SK-N-SH (cell line): ENCODE measurements around the gene UBE2Z. TPM values are rescaled to one million over a fixed set of nuclear protein-coding genes. Genes with fewer than 3 reads are reported as not detected.
A peak's percentile ranks its signal among the peaks of the same experiment; 100 is the strongest.

Experiments
- CTCF ChIA-PET: fragments of 300-600, 350-600 bp; formaldehyde crosslinking; extraction: SDS; loops from one replicate; lab custom pipeline; 2021; lab: Yijun Ruan, JAX
- POLR2A ChIA-PET: fragments of 350-600 bp; sonication (Branson Sonifier 250); formaldehyde crosslinking; extraction: SDS; loops from one replicate; lab custom pipeline; 2020; ENCODE audit warnings: antibody characterized with exemption, inconsistent platforms; lab: Yijun Ruan, JAX
- DNase-seq: peaks from one replicate; pipeline ENCODE4 v3.0.0; 2012
- H2AFZ ChIP-seq: fragments of 200-600 bp; sonication (generic); 2 replicates; pipeline ENCODE4 v1.8.1; 2016; ENCODE audit warnings: antibody characterized with exemption, mild to moderate bottlenecking, low read depth
- H3F3A ChIP-seq: fragments of 200-600 bp; sonication (generic); replicated peaks from 2 replicates; pipeline ENCODE3; 2016; ENCODE audit warnings: antibody characterized with exemption, mild to moderate bottlenecking; ENCODE audit not compliant: insufficient read depth
- H3K27ac ChIP-seq, 2 experiments: fragments of 200-500 bp in 1 of 2; fragments of 200-600 bp in 1 of 2; sonication (Bioruptor generic) in 1 of 2; sonication (generic), shearing (Covaris generic) in 1 of 2; 2 replicates each; pipeline versions ENCODE4 v1.5.1 to v1.6.1; 2014 to 2016; ENCODE audit warnings: low read depth in 2 of 2, inconsistent platforms in 1 of 2, low read length in 1 of 2, mild to moderate bottlenecking in 1 of 2, mixed read lengths in 1 of 2
- H3K27me3 ChIP-seq: fragments of 200-600 bp; sonication (generic), shearing (Covaris generic); 2 replicates; pipeline ENCODE4 v1.6.1; 2016; ENCODE audit warnings: mixed run types; ENCODE audit not compliant: insufficient read depth
- H3K36me3 ChIP-seq, 2 experiments: fragments of 200-500 bp in 1 of 2; fragments of 200-600 bp in 1 of 2; sonication (Bioruptor generic) in 1 of 2; sonication (generic) in 1 of 2; replicated peaks in 1 of 2; 2 replicates each; pipeline versions ENCODE3 to v1.5.1; 2014 to 2016; ENCODE audit warnings: low read length in 1 of 2, mild to moderate bottlenecking in 1 of 2; ENCODE audit not compliant: insufficient read depth in 2 of 2, control insufficient read depth in 1 of 2
- H3K4me1 ChIP-seq, 2 experiments: fragments of 200-500 bp in 1 of 2; fragments of 200-600 bp in 1 of 2; sonication (Bioruptor generic) in 1 of 2; sonication (generic), shearing (Covaris generic) in 1 of 2; 2 replicates each; pipeline versions ENCODE4 v1.5.1 to v1.6.1; 2014 to 2016; ENCODE audit warnings: low read depth in 1 of 2, low read length in 1 of 2, mixed run types in 1 of 2; ENCODE audit not compliant: insufficient read depth in 2 of 2, control insufficient read depth in 1 of 2
- H3K4me2 ChIP-seq: fragments of 200-600 bp; sonication (generic), shearing (Covaris generic); 2 replicates; pipeline ENCODE4 v1.6.1; 2017; ENCODE audit warnings: mixed run types
- H3K4me3 ChIP-seq, 2 experiments: fragments of 200-500 bp in 1 of 2; fragments of 200-600 bp in 1 of 2; sonication (Bioruptor generic) in 1 of 2; sonication (generic), shearing (Covaris generic) in 1 of 2; 2 replicates each; pipeline versions ENCODE4 v1.5.1 to v1.8.1; 2014 to 2016; ENCODE audit warnings: low read depth in 2 of 2, inconsistent platforms in 1 of 2, low read length in 1 of 2, mild to moderate bottlenecking in 1 of 2, mixed read lengths in 1 of 2, moderate library complexity in 1 of 2
- H3K79me2 ChIP-seq: fragments of 200-600 bp; sonication (generic); 2 replicates; pipeline ENCODE4 v1.8.1; 2017; ENCODE audit warnings: mild to moderate bottlenecking; ENCODE audit not compliant: insufficient read depth
- H3K9ac ChIP-seq: fragments of 200-600 bp; sonication (generic); 2 replicates; pipeline ENCODE4 v1.6.1; 2017; ENCODE audit warnings: mixed run types
- H3K9me2 ChIP-seq: fragments of 200-600 bp; sonication (generic); 2 replicates; pipeline ENCODE4 v1.6.1; 2017; ENCODE audit warnings: mixed run types
- H3K9me3 ChIP-seq: fragments of 200-600 bp; sonication (generic); 2 replicates; pipeline ENCODE4 v1.6.1; 2017; ENCODE audit warnings: mixed run types, mild to moderate bottlenecking, moderate library complexity
- H4K20me1 ChIP-seq: fragments of 200-600 bp; sonication (generic); 2 replicates; pipeline ENCODE4 v1.6.1; 2017; ENCODE audit warnings: mild to moderate bottlenecking, mixed run types; ENCODE audit not compliant: insufficient read depth
- FOSL2 ChIP-seq: IDR thresholded peaks from 2 replicates; pipeline ENCODE4 v1.4.0; 2012; ENCODE audit warnings: low read depth, mild to moderate bottlenecking, moderate library complexity, borderline replicate concordance
- FOXM1 ChIP-seq: IDR thresholded peaks from 2 replicates; pipeline ENCODE4 v1.4.0; 2012; ENCODE audit warnings: low read depth, mild to moderate bottlenecking
- MEF2A ChIP-seq: IDR thresholded peaks from 2 replicates; pipeline ENCODE4 v1.4.0; 2012; ENCODE audit warnings: low read depth, borderline replicate concordance
- POLR2AphosphoS5 ChIP-seq: IDR thresholded peaks from 2 replicates; pipeline ENCODE4 v1.6.1; 2012; ENCODE audit warnings: low read depth, low read length
- RCOR1 ChIP-seq: fragments of 150-350 bp; IDR thresholded peaks from 2 replicates; pipeline ENCODE4 v1.6.1; 2017; ENCODE audit warnings: antibody characterized with exemption, low read length
- REST ChIP-seq: IDR thresholded peaks from 2 replicates; pipeline ENCODE4 v1.6.1; 2012; ENCODE audit warnings: mild to moderate bottlenecking, low read depth, low read length, moderate library complexity
- USF1 ChIP-seq: IDR thresholded peaks from 2 replicates; pipeline ENCODE4 v1.4.0; 2012; ENCODE audit warnings: low read depth, borderline replicate concordance
- WGBS: methylation state at CpG from one replicate; pipeline ENCODE4 v1.1.6; 2017; ENCODE audit warnings: low lambda C conversion rate; 5-methylcytosine and 5-hydroxymethylcytosine counted together
- polyA plus RNA-seq, 3 experiments: library from polyadenylated mRNA; depleted of rRNA; stranded (reverse); fragments of >200 nt; gene quantifications; 2 replicates each; pipeline ENCODE4 v1.2.3, GENCODE V29; 2012

The UBE2Z gene
- polyA plus RNA-seq, 1 of the 3 experiments (the other 2 are of a cell fraction) = 168 TPM

GRCh38 chr17:48928876-48929811, 20.9 kb downstream of the UBE2Z start:
- DNase-seq = no peak
- Histone ChIP-seq H3K9me2 (no peaks in the 10 kb centered on the region), H2AFZ (no peak overlapping the region), H3K27ac (peak overlapping the region in 1 of 2 experiments; percentile 3; a peak in 1 of 4 replicates), H3K27me3 (no peaks in the 10 kb centered on the region), H4K20me1 (no peaks in the 10 kb centered on the region), H3K9me3 (no peaks in the 10 kb centered on the region), H3K4me1 (no peaks in the 10 kb centered on the region), H3K9ac (no peak overlapping the region), H3F3A (peaks cover 68% of the 10 kb centered on the region), H3K4me2 (no peak overlapping the region), H3K4me3 (no peak overlapping the region), H3K79me2 (peaks cover 8% of the 10 kb centered on the region; the same call in 1 of the 2 replicates), H3K36me3 (peaks cover 81 to 85% of the 10 kb centered on the region in 2 experiments)
- 93% methylated on average over 6 of the region's 6 CpGs for WGBS
- ChIA-PET POLR2A (no interaction called here), CTCF (interaction anchor here (0.9 to 2.4 kb wide), 4 partner anchors 45 to 205 kb away, joined by 3 to 11 read pairs (median 6); no protein-coding TSS in a partner anchor)
- no peak for TF ChIP-seq USF1
- TF ChIP-seq FOXM1 = no peak
- 0 out of 2 replicates have a peak, but pooled peaks have one; percentile 1 for TF ChIP-seq POLR2AphosphoS5

GRCh38 chr17:48929812-48930165, 21.6 kb downstream of the UBE2Z start:
- DNase-seq = no peak
- Histone ChIP-seq H3K27me3 (no peaks in the 10 kb centered on the region), H2AFZ (no peak overlapping the region), H3K36me3 (peaks cover 79 to 85% of the 10 kb centered on the region in 2 experiments), H3K4me2 (no peak overlapping the region), H4K20me1 (no peaks in the 10 kb centered on the region), H3K27ac (peak overlapping the region in 1 of 2 experiments; percentile 3; a peak in 1 of 4 replicates), H3K79me2 (0 out of 2 replicates have a peak, but pooled peaks cover 5% of the 10 kb centered on the region), H3F3A (peaks cover 65% of the 10 kb centered on the region), H3K9ac (no peak overlapping the region), H3K9me2 (no peaks in the 10 kb centered on the region), H3K4me1 (no peaks in the 10 kb centered on the region), H3K4me3 (no peak overlapping the region), H3K9me3 (no peaks in the 10 kb centered on the region)
- ChIA-PET POLR2A (no interaction called here), CTCF (interaction anchor here (0.9 to 2.4 kb wide), 4 partner anchors 46 to 206 kb away, joined by 3 to 11 read pairs (median 6); no protein-coding TSS in a partner anchor)
- TF ChIP-seq REST = no peak
- no peak for TF ChIP-seq RCOR1
- TF ChIP-seq MEF2A = no peak
- no peak for TF ChIP-seq FOSL2
- WGBS = 84% methylated on average over 1 of the region's 1 CpG
